Neural progenitor cell (in vitro differentiated cells): ENCODE results near the gene EPHB1.

Source experiments
- CTCF ChIP-seq: fragments of 200-600 bp; sonication (generic); IDR thresholded peaks from 2 replicates; pipeline ENCODE4 v1.5.1; 2017; ENCODE audit warnings: antibody characterized with exemption, mild to moderate bottlenecking
- EZH2 ChIP-seq: fragments of 200-600 bp; sonication (generic); IDR thresholded peaks from 2 replicates; pipeline ENCODE4 v1.6.1; 2017; ENCODE audit warnings: antibody characterized with exemption, mild to moderate bottlenecking, moderate library complexity
- EZH2phosphoT487 ChIP-seq: fragments of 200-600 bp; sonication (generic); IDR thresholded peaks from 2 replicates; pipeline ENCODE4 v1.6.1; 2017; ENCODE audit warnings: antibody characterized with exemption

- no peak for TF ChIP-seq EZH2phosphoT487
- no peak for TF ChIP-seq CTCF
- no peak for TF ChIP-seq EZH2
Measured at GRCh38 chr3:135155228-135155627, 360.2 kb downstream of the EPHB1 start.
